Body of pancreas (tissue), 4 donors: ENCODE results near the gene MFRP.

ENCODE experiments used
- CTCF ChIP-seq, 7 experiments: fragments of 450-650 bp in 4 of 7; fragments of 200-600 bp in 3 of 7; sonication (generic) in 3 of 7; IDR thresholded peaks; one replicate each; pipeline ENCODE4 v1.5.1; 2016 to 2019; ENCODE audit warnings: antibody characterized with exemption in 7 of 7
- POLR2A ChIP-seq, 3 donors: fragments of 450-650 bp; IDR thresholded peaks; one replicate each; pipeline ENCODE4 v1.6.1; 2016; ENCODE audit warnings: antibody characterized with exemption in 3 of 3, mild to moderate bottlenecking in 2 of 3

- TF ChIP-seq POLR2A (IDR thresholded peaks at IDR 0.05), result no peak
- no peak for TF ChIP-seq CTCF (IDR thresholded peaks at IDR 0.05)
Measured at GRCh38 chr11:119372260-119373058, 26.0 kb upstream of the MFRP start.
